Erythroblast (primary cell): ENCODE measurements around the gene TFIP11.

Source experiments
- GATA1 ChIP-seq: IDR thresholded peaks from 2 replicates; pipeline ENCODE4 v1.6.1; 2011; ENCODE audit warnings: low read depth, mild to moderate bottlenecking, control low read depth, low read length, moderate library complexity
- POLR2A ChIP-seq: IDR thresholded peaks from 2 replicates; pipeline ENCODE4 v1.6.1; 2011; ENCODE audit warnings: mild to moderate bottlenecking, low read length

DNA sequence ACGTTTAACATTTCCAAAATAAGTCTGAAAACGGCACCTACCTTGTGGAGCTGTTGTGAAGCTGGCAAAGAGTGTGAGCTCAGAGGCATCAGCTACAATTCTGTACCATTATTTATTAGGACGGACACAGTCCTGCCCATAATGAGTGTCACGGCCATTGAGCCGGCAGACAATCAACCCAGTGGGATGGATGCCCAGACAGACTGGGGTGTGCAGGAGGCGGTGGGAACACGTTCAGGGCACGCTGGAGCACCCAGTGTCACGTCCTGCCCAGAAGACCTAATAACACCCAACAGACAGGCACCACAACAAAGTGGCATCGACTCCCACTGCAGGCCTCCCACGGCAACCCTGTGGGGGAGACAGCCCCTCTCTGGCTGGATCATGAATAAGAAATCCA lies 43.2 kb upstream of the TFIP11 start:
- TF ChIP-seq POLR2A (no peak), GATA1 (no peak)
